ENCODE results near the gene LRRC3.
"Not testable (repeated sequence)": the region's sequence is repeated elsewhere in the genome, so short reads cannot be mapped to it uniquely, and the experiment has no call there.

Gene LRRC3

GRCh38 chr21:44502171-44502958 is 47.1 kb downstream of the LRRC3 start:
- Histone ChIP-seq H4K8ac (ENCODE audit: low read depth, low read length) (no peak overlapping the region), H3K9ac (ENCODE audit: low read depth, low read length, poor library complexity) (no peak overlapping the region), H2AK5ac (ENCODE audit: low read depth, low read length) (peak overlapping the region; percentile 81), H3K18ac (ENCODE audit: low read length) (no peak overlapping the region), H3K14ac (ENCODE audit: low read length) (no peak overlapping the region), H3K36me3 (replicated peaks in 1 of 2; ENCODE audit: control insufficient read depth in 2 of 2, insufficient read depth in 2 of 2, low read length in 2 of 2) (no peaks in the 10 kb centered on the region), H3K79me1 (ENCODE audit: low read depth, low read length) (peaks cover 4% of the 10 kb centered on the region), H3K23ac (ENCODE audit: low read depth, low read length, poor library complexity) (no peak overlapping the region), H2BK15ac (ENCODE audit: low read length) (no peak overlapping the region), H3K4me2 (ENCODE audit: insufficient read depth, low read length, poor library complexity, severe bottlenecking) (no peak overlapping the region), H2BK5ac (ENCODE audit: low read length) (no peak overlapping the region), H3K4ac (ENCODE audit: low read length) (no peak overlapping the region), H3K27ac (replicated peaks; ENCODE audit: low read length) (no peak overlapping the region), H3K4me3 (ENCODE audit: low read length in 2 of 2) (no peak overlapping the region), H3K9me3 (replicated peaks in 1 of 2; ENCODE audit: control insufficient read depth in 2 of 2, insufficient read depth in 1 of 2, low read depth in 1 of 2, low read length in 2 of 2) (no peaks in the 10 kb centered on the region), H2BK12ac (ENCODE audit: low read length) (no peak overlapping the region), H3K4me1 (ENCODE audit: control insufficient read depth in 2 of 2, insufficient read depth in 1 of 2, low read depth in 1 of 2, low read length in 2 of 2) (peaks cover 11 to 21% of the 10 kb centered on the region in 2 donors), H4K91ac (ENCODE audit: low read depth, low read length, poor library complexity) (no peak overlapping the region), H2AFZ (ENCODE audit: low read length) (no peak overlapping the region), H3K27me3 (ENCODE audit: control insufficient read depth in 3 of 3, insufficient read depth in 3 of 3, low read depth in 1 of 3, low read length in 3 of 3) (peaks cover 0 to 19% (median 0%) of the 10 kb centered on the region in 3 experiments), H2BK120ac (ENCODE audit: low read depth, low read length) (no peak overlapping the region)
- DNase-seq (ENCODE audit: low spot score): no peak
- no CpG with 5 or more reads among the region's 27 CpGs for WGBS, 2 donors (ENCODE audit: extremely low coverage in 2 of 2, insufficient read length in 2 of 2, insufficient replicate concordance in 1 of 2)

DNA sequence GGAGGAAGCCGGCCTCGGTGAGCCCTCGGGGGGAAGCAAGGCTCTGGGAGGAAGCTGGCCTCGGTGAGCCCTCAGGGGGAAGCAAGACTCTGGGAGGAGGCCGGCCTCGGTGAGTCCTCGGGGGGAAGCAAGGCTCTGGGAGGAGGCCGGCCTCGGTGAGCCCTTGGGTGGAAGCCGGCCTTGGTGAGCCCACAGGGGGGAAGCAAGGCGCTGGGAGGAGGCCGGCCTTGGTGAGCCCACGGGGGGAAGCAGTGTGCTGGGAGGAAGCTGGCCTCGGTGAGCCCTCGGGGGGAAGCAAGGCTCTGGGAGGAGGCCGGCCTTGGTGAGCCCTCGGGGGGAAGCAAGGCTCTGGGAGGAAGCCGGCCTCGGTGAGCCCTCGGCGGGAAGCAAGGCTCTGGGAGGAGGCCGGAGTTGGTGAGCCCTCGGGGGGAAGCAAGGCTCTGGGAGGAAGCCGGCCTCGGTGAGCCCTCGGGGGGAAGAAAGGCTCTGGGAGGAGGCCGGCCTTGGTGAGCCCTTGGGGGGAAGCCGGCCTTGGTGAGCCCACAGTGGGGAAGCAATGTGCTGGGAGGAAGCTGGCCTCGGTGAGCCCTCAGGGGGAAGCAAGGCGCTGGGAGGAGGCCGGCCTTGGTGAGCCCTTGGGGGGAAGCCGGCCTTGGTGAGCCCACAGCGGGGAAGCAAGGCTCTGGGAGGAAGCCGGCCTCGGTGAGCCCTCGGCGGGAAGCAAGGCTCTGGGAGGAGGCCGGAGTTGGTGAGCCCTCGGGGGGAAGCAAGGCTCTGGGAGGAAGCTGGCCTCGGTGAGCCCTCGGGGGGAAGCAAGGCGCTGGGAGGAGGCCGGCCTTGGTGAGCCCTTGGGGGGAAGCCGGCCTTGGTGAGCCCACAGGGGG is 47.9 kb downstream of the LRRC3 start:
- not testable (repeated sequence) for H4K8ac ChIP-seq (ENCODE audit: low read depth, low read length); H2AFZ ChIP-seq (ENCODE audit: low read length); H3K79me1 ChIP-seq (ENCODE audit: low read depth, low read length); H3K9me3 ChIP-seq (replicated peaks in 1 of 2; ENCODE audit: control insufficient read depth in 2 of 2, insufficient read depth in 1 of 2, low read depth in 1 of 2, low read length in 2 of 2); H3K4me2 ChIP-seq (ENCODE audit: insufficient read depth, low read length, poor library complexity, severe bottlenecking); DNase-seq (ENCODE audit: low spot score); H3K14ac ChIP-seq (ENCODE audit: low read length); H2BK15ac ChIP-seq (ENCODE audit: low read length); H4K91ac ChIP-seq (ENCODE audit: low read depth, low read length, poor library complexity); H3K4ac ChIP-seq (ENCODE audit: low read length); H3K4me3 ChIP-seq (ENCODE audit: low read length in 2 of 2); H3K23ac ChIP-seq (ENCODE audit: low read depth, low read length, poor library complexity); H2BK120ac ChIP-seq (ENCODE audit: low read depth, low read length); H3K36me3 ChIP-seq (replicated peaks in 1 of 2; ENCODE audit: control insufficient read depth in 2 of 2, insufficient read depth in 2 of 2, low read length in 2 of 2); H2BK12ac ChIP-seq (ENCODE audit: low read length); H3K18ac ChIP-seq (ENCODE audit: low read length); H3K9ac ChIP-seq (ENCODE audit: low read depth, low read length, poor library complexity); H3K27ac ChIP-seq (replicated peaks; ENCODE audit: low read length)
- H3K27me3 ChIP-seq (ENCODE audit: control insufficient read depth in 3 of 3, insufficient read depth in 3 of 3, low read depth in 1 of 3, low read length in 3 of 3): peaks cover 0 to 10% (median 0%) of the 10 kb centered on the region in 3 experiments
- H3K4me1 ChIP-seq (ENCODE audit: control insufficient read depth in 2 of 2, insufficient read depth in 1 of 2, low read depth in 1 of 2, low read length in 2 of 2): peaks cover 4 to 12% of the 10 kb centered on the region in 2 donors
- peak overlapping the region; percentile 81 for H2AK5ac ChIP-seq (ENCODE audit: low read depth, low read length)
- H2BK5ac ChIP-seq (ENCODE audit: low read length): peak overlapping the region; percentile 39
- WGBS, 2 donors (ENCODE audit: extremely low coverage in 2 of 2, insufficient read length in 2 of 2, insufficient replicate concordance in 1 of 2): no CpG with 5 or more reads among the region's 44 CpGs

- no peak overlapping the region for H3K4ac ChIP-seq (ENCODE audit: low read length)
- peak overlapping the region; percentile 39 for H2BK5ac ChIP-seq (ENCODE audit: low read length)
- H2AFZ ChIP-seq (ENCODE audit: low read length): no peak overlapping the region
- no peak overlapping the region for H2BK15ac ChIP-seq (ENCODE audit: low read length)
- no peak overlapping the region for H2BK12ac ChIP-seq (ENCODE audit: low read length)
- H3K23ac ChIP-seq (ENCODE audit: low read depth, low read length, poor library complexity): no peak overlapping the region
- peaks cover 4% of the 10 kb centered on the region for H3K79me1 ChIP-seq (ENCODE audit: low read depth, low read length)
- H3K18ac ChIP-seq (ENCODE audit: low read length): peak overlapping the region; percentile 17
- H3K4me3 ChIP-seq (ENCODE audit: low read length in 2 of 2): no peak overlapping the region
- no peak overlapping the region for H2AK5ac ChIP-seq (ENCODE audit: low read depth, low read length)
- WGBS, 2 donors (ENCODE audit: extremely low coverage in 2 of 2, insufficient read length in 2 of 2, insufficient replicate concordance in 1 of 2): no CpG with 5 or more reads among the region's 20 CpGs
- peaks cover 4 to 8% of the 10 kb centered on the region in 2 donors for H3K4me1 ChIP-seq (ENCODE audit: control insufficient read depth in 2 of 2, insufficient read depth in 1 of 2, low read depth in 1 of 2, low read length in 2 of 2)
- peaks cover 0 to 6% (median 0%) of the 10 kb centered on the region in 3 experiments for H3K27me3 ChIP-seq (ENCODE audit: control insufficient read depth in 3 of 3, insufficient read depth in 3 of 3, low read depth in 1 of 3, low read length in 3 of 3)
- H3K9me3 ChIP-seq (replicated peaks in 1 of 2; ENCODE audit: control insufficient read depth in 2 of 2, insufficient read depth in 1 of 2, low read depth in 1 of 2, low read length in 2 of 2): no peaks in the 10 kb centered on the region
- no peak for DNase-seq (ENCODE audit: low spot score)
- no peak overlapping the region for H3K4me2 ChIP-seq (ENCODE audit: insufficient read depth, low read length, poor library complexity, severe bottlenecking)
- H4K91ac ChIP-seq (ENCODE audit: low read depth, low read length, poor library complexity): no peak overlapping the region
- H2BK120ac ChIP-seq (ENCODE audit: low read depth, low read length): no peak overlapping the region
- H3K27ac ChIP-seq (replicated peaks; ENCODE audit: low read length): no peak overlapping the region
- H3K9ac ChIP-seq (ENCODE audit: low read depth, low read length, poor library complexity): no peak overlapping the region
- no peak overlapping the region for H4K8ac ChIP-seq (ENCODE audit: low read depth, low read length)
- no peak overlapping the region for H3K14ac ChIP-seq (ENCODE audit: low read length)
- H3K36me3 ChIP-seq (replicated peaks in 1 of 2; ENCODE audit: control insufficient read depth in 2 of 2, insufficient read depth in 2 of 2, low read length in 2 of 2): no peaks in the 10 kb centered on the region
Measured at GRCh38 chr21:44503901-44504399, 48.6 kb downstream of the LRRC3 start.
